GM19328 (cell line): Measurements from ENCODE around the gene HDDC3.
A peak's percentile ranks its signal among the peaks of the same experiment; 100 is the strongest.

ENCODE experiments used
- ATAC-seq: cut with Tn5 transposase; IDR thresholded peaks from one replicate; pipeline ENCODE4 v1.9.1; 2021; ENCODE audit warnings: mild to moderate bottlenecking, moderate library complexity; ENCODE audit not compliant: unreplicated experiment

HDDC3 gene

DNA sequence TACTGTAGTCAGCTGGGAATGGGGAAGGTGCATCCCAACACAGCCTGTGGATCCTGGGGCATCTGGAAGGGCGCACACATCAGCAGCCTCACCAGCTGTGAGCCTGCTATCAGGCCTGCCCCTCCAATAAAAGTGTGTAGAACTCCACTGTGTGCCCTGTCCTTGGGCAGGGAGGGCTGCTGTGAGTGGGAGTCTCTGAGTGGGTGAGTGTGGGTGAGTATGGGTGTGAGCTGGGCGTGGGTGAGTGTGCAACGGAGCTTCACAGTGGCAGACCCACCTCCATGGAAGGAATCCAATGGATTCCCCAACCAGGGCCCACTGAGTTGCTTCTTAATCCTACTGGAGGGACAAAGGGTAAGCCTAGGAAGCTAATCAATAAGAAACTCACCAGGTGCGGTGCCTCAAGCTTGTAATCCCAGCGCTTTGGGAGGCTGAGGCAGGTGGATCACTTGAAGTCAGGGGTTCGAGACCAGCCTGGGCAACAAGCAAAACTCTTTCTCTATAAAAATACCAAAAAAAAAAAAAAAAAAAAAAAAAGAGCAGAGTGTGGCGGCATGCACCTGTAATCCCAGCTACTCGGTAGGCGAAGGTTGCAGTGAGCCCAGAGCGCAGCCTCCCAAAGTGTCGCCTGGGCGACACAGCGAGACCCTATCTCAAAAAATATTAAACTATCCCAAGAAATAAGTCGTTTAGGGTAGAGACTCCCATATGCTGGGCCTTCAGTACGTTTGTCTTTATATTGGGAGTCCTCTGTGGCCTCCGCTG is 21.8 kb upstream of the HDDC3 start:
- no peak for ATAC-seq

DNA sequence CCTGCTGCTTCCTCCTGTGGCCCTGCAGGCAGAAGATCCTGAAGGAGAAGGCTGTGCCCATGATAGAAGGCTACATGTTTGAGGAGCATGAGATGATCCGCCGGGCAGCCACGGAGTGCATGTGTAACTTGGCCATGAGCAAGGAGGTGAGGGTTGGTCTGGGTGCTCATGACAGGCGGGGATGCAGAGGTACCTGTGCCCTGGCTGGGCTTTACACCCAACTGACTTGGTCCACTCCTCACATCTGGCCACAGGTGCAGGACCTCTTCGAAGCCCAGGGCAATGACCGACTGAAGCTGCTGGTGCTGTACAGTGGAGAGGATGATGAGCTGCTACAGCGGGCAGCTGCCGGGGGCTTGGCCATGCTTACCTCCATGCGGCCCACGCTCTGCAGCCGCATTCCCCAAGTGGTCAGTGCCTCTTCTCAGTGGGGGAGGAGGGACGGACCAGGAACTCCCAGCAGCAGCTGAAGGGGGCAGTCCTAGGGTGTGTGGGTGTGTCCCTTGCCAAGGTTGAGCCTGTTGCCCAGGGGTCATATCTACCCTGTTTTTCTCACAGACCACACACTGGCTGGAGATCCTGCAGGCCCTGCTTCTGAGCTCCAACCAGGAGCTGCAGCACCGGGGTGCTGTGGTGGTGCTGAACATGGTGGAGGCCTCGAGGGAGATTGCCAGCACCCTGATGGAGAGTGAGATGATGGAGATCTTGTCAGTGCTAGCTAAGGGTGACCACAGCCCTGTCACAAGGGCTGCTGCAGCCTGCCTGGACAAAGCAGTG is 20.7 kb upstream of the HDDC3 start:
- no peak for ATAC-seq

DNA sequence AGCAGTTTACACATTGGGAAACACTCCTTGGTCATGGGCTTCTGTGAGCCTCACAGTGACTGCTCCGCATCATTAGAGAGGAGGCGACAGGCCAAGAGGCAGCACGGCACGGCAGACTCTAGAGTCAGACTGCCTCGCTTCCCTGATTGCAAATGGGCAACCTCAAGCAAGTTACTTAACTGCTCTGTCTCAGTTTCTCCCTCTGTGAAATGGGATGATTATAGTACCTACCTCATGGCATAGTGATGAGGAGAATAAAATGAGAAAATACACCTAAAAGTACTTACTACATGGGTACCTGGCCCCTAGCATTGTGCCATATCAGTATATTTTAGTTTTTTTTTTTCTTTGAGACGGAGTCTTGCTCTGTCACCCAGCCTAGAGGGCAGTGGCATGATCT is 18.3 kb upstream of the HDDC3 start:
- ATAC-seq: no peak

DNA sequence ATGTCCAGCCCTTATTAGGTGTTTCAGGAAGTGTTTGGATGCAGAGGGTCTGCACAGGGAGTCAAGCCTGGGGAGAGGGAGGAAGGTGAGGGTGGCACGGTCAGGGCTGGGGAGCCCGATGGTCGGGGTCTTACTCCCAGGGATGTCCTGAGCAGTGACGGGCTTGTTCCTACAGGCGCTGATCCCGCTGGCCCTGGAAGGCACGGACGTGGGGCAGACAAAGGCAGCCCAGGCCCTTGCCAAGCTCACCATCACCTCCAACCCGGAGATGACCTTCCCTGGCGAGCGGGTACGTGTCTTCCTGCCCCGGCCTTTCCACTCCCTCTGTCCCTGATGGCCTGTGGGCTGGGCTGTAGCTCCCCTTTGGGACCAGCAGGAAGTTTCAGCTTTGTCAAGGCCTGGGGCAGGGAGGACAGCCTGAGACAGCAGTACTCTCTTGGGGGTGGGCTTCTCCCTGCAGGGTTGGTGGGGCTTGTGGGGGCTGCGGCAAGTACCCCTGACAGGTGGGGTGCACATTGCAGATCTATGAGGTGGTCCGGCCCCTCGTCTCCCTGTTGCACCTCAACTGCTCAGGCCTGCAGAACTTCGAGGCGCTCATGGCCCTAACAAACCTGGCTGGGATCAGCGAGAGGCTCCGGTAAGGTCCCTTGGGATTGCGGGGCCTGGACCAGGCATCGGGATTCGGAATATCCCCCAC is 17.8 kb upstream of the HDDC3 start:
- ATAC-seq: no peak

DNA sequence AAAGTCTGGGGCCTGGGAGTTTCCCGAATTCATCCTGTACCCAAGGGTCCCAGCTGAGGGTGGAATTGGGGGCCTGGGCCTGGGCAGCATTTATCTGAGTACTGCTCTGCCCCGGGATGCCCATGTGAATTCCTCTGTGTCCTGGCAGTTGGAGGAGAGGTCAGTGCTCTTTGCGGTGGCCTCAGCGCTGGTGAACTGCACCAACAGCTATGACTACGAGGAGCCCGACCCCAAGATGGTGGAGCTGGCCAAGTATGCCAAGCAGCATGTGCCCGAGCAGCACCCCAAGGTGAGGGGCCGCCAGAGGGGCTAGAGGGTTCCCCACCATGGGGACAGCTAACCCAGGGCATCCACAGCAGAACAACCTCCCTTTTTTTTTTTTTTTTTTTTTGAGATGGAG is 16.2 kb upstream of the HDDC3 start:
- ATAC-seq: no peak

DNA sequence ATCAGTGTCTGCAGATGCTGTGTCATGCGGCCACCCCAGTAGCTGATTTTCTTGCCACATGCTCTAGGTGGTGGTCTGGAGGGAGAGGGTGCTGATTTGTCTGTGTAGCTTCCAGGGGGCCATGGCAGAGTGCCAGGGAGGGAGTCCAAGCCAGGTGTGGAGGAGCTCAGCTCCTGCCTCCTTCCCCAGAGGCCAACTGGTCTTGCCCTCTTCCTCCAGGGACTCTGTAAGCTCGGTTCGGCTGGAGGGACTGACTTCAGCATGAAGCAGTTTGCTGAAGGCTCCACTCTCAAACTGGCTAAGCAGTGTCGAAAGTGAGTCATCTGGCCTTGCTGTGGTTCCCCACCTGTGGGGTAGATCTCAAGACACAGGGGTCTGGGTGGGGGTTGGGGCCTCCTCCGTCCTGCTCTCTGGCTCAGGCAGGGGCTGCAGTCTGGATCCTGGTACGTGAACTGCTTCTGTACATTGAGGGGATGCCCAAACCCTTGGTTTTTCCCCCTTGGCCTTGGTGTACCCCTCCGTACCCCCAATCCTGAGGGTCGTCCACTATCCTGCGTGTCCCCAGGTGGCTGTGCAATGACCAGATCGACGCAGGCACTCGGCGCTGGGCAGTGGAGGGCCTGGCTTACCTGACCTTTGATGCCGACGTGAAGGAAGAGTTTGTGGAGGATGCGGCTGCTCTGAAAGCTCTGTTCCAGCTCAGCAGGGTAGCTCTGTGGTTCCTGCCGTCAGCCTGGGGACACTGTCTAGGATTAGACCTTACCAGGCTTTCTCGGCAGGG is 15.4 kb upstream of the HDDC3 start:
- no peak for ATAC-seq

DNA sequence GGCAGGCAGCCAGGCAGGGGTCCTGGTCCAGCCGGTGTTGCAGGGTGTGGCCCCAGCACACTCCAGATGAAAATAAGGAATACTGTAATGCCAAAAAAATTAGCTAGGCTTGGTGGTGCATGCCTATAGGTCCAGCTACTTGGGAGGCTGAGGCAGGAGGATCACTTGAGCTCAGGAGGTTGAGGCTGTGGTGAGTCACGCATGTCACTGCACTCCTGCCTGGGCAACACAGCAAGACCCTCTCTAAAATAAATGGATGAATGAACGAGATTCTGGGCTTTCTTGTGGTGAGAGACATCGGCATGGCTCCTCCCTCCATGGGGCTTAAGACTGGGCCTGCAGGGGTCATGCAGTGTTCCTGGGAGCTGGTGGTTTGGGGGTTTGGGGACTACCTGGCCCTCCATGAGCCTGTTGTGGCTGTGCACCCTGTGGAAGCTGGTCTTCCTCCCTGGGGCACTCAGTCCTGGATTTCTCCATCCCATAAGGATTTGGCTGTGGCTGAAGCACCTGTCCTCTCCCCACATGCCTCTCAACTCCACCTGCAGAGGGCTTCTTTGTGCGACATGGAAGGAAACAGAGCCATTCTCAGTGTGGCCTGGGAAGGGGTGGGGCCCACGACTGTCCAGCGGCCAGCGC is 14.7 kb upstream of the HDDC3 start:
- no peak for ATAC-seq

DNA sequence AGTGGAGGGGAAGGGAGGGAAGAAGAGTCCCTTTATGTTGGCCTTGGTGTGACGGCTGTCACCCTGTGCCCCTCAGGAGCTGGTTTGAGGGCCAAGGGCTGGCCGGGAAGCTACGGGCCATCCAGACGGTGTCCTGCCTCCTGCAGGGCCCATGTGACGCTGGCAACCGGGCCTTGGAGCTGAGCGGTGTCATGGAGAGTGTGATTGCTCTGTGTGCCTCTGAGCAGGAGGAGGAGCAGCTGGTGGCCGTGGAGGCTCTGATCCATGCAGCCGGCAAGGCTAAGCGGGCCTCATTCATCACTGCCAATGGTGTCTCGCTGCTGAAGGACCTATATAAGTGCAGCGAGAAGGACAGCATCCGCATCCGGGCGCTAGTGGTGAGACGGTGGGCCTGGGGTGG is 14.2 kb upstream of the HDDC3 start:
- ATAC-seq: no peak

DNA sequence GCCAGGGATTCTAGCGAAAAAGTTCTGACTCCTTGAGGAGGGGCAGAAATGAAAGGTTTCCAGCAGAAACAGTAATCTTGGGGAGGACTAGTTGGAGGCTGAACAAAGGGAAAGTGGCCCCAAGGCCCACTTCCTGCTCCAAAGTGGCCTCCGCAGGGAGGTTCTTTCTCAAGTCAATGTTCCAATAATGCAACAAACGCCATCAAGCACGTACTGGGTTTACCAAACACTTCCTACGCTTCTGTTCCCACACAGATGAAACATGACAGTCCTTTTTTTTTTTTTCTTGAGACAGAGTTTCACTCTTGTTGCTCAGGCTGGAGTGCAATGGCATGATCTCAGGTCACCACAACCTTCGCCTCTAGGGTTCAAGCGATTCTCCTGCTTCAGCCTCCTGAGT is 12.7 kb upstream of the HDDC3 start:
- no peak for ATAC-seq

DNA sequence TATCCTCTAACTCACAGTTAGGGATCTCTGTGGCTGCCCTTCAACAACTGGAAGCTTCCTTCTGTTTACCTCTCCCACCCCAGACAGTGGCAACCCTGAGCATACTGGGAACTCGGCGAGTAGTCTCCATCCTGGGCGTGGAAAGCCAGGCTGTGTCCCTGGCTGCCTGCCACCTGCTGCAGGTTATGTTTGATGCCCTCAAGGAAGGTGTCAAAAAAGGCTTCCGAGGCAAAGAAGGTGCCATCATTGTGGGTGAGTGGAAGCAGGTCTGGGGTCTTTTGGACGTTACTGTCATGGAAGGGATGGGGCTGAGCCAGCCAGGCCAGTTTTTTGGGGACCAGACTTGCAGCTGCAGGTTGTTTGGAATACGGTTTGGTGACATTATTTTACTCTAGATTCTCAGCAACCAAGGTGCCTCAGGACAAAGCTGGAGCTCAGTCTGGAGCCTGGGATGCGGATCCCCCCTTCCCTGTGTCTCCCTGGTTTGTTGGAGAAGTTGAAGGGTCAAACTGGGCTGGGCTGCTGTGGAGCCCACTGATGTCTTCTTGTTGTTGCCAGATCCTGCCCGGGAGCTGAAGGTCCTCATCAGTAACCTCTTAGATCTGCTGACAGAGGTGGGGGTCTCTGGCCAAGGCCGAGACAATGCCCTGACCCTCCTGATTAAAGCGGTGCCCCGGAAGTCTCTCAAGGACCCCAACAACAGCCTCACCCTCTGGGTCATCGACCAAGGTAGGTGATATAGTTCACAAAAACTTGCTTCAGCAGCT is 10.2 kb upstream of the HDDC3 start:
- no peak for ATAC-seq

DNA sequence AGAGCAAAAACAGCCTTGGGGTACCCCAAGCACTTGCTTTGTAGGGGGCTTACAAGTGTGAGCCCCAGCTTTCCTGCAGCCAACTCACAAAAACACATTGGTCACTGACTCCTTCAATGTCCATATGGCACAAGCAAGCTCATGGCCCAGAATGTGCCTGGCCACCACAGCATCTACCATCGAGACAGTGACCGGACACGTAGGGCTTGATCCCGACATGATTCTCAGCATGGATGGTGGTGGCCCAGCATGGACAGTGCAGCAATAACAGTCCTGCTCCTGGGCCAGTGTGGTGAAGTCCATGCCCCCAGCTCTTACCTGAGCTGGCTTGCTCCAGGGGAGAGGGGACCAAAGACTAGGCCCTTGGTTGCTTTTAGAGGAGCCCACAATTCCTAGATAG is 8.7 kb upstream of the HDDC3 start:
- no peak for ATAC-seq

DNA sequence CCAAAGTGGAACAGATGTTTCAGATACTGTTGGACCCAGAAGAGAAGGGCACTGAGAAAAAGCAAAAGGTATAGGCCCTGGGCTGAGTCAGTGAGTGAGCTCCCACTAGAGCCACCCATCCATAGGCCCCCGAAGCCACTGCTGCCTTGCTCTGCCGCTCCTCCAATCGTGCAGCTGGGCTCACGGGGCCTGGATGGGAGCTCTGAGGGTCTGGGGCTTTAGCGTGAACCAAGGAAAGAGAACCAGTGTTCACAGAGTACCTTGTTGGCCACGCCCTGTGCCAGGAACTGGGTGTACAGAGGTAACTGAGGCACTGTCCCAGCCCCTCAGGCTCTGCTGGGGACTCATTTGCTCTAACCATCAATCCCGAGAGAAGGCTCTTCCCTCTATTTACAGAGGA is 7.4 kb upstream of the HDDC3 start:
- no peak for ATAC-seq

DNA sequence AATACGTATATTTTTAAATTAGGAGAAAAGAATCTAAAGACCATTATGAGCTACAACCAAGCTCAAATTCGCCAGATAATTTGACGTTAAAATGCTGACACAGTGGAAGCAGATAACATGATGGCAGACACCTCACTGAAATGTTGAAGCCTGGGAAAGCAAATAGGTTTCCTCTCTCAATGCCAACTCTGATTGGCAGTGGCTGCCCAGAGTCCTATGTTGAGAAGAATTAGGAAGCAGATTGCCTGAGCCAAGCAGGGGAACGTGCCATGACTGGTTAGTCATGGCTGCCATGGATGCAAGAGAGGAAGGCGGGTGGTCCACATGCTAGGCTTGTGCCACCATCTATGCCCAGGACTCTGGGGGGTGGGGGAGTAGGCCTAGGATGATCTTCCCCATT is 5.9 kb upstream of the HDDC3 start:
- no peak for ATAC-seq

DNA sequence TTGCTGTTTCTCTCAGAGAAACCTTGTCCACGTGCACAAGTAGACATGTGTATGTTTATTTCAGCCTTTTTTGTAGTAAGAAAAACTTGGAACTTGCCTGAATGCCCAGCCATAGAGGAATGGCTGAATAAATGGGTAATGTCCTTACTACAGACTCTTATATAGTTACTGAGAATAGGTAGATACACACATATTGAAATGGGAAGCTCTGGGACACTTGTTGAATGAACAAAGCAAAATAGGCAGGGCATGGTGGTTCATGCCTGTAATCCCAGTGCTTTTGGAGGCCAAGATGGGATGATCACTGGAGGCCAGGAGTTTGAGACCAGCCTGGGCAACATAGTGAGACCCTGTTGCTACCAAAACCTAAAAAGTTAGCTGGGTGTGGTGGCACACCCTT is 4.5 kb upstream of the HDDC3 start:
- ATAC-seq: no peak

DNA sequence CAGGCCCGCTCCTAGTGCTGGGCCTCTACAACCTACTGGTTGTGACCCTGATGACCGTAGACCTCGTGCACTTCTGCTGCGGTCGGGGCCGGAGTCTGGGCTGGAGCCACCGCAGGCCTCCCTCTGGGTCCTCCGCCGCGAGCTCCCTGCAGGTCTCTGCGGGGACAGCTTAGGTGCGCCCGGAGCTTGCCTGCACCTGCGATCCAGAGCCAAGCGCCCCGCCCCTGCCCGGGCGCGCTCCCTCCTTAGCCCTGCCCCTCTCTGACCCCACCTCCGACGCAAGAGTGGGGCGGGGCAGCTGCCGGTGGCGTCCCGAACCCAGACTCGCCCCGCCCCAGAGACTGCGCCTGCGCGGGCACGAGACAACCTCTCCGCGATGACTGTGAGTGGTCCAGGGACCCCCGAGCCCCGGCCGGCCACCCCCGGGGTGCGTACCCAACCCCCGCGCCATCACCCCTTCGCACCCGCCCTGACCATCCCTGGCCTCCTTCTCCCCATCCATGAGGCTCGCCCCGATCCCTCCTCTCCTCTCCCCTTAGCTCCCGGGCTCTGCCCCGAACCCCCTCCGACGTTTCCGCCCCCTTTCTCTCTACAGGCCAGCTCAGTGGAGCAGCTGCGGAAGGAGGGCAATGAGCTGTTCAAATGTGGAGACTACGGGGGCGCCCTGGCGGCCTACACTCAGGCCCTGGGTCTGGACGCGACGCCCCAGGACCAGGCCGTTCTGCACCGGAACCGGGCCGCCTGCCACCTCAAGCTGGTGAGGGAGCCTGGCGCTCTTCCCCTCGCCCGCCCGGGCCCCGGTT is 2.8 kb upstream of the HDDC3 start, which contains the start of gene UNC45A:
UNC45A (plus strand) TSS at position 337 of the 803 bp plus-strand sequence; CDS start at position 377, 40 bp downstream.
- peak; percentile 62 for ATAC-seq

DNA sequence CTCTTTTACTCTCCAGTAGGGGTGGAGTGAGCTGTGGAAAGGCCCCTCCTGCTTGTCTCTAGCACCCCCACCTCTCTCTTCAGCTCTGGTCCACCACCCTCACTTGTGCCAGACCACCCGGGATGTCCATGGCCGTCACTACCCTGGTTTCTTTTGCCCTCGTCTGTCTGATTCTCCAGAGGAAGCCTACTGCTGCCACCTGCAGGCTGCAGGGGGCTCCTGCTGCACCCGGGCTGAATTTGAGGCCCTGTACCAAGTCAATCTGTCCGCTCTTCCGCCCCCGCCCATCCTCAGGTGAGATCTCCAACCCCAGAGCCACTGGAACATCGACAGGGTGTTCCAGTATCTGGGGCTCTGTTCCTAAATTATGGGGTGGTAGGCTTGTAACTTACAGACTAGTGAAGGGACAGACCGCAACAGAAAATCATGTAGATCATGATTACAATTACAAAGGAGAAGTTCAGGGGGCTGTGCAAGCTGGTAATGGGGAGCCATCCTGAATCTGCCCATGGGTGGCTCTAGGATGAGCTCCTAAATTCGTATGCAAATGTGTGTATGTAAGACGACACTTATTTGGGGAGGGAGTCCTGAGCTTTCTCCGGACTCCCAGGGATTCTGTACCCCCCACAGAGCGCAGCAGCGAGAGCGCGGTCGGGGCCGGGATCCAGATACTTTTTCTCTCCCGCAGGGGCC is 2.1 kb upstream of the HDDC3 start:
- no peak for ATAC-seq

DNA sequence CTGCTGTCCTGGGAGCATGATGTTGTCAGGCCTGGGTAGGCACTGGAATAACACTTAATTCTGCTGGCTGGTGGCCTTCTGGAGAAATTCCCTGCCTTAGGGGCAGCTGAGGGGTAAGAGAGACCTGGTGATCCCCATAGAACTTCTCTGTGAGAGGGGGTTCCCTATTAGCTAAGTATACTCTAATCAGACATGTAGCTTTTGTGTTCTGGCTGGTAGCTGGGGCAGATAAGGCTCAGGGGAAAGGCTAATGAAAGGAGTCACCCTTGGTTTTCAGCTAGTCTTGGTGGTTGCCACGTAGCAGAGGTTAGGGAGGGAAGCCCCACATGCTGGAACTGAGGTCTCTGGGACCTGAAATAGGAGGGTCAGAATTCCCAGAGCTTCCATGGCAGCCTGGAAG is 952 bp upstream of the HDDC3 start:
- no peak for ATAC-seq

DNA sequence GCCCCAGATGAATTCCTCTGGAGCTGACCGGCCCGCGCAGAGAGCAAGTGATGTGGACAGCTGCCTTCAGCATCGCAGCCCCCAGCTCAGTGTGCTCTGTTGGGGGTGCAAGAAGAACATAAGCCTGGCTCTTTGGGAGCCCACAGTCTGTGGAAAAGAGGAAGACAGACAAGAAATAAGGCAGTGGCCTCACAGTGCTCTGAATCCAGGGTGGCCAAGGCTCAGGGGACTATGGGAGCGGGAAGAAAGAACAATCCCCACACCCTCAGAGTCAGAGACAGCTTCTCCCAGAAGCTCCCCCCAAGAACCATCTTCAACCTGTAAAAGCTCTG is 277 bp upstream of the HDDC3 start:
- ATAC-seq: no peak

DNA sequence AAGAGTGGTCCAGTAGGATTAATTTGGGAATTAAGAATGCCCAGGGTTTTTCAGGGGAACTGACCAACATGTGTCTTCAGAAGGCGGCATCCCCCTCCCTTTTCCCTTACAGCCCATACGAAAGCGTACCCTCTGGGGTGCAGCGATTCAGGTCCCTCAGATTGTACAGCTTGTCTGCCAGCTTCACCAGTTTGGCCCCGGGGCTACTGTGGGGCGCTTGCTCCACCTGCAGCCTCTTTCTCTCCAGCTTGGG is 848 bp downstream of the HDDC3 start:
- ATAC-seq: no peak
